ENCODE data around the gene OLFM2.
"Not testable (repeated sequence)": the region's sequence is repeated elsewhere in the genome, so short reads cannot be mapped to it uniquely, and the experiment has no call there.

Gene OLFM2

DNA sequence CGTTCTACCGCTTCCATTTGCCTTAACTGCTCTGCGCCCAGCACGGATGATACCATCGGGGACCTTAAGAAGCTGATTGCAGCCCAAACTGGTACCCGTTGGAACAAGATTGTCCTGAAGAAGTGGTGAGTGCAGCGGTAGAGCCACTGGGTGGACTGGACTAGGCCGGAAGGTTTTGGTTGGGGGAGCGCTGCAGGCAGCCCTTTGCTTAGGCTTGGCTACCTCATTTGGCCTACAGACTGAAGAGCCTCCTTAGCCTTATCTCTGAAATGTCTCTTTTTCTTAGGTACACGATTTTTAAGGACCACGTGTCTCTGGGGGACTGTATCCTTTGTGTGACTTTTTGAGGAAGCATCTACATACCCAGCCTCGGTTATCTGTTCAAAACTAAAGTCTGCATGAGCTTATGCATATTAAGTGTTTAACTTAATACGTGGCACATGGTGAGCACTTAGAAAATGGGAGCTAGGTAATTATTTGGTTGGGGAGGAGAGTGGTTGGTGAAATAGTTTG lies 107.7 kb downstream of the OLFM2 start:
- no peak for DNase-seq (ENCODE audit: low read depth)

- DNase-seq (ENCODE audit: low read depth): peak; percentile 77
Measured at GRCh38 chr19:9827289-9828238, 108.8 kb downstream of the OLFM2 start, which contains the start of gene UBL5. UBL5 (plus strand) TSS chr19:9827918; CDS start chr19:9828338, 420 bp downstream.

DNA sequence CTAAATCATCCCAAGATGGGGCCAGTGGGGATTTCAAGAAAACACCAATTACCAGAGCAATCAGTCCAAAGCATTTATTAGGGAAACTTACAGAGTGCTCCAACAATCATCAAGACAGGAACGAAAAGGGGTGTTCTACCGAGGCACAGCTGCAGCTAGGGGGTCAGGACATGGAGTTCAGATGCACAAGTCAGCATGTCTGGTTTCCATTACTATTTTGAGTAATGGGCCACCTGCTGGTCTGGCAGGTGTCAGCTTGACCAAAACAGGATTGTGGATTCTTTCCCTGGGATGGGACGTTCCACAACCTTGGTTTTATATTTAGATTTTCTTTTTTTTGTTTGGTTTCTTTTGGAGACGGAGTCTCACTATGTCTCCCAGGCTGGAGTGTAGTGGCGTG lies 112.5 kb downstream of the OLFM2 start:
- no peak for DNase-seq (ENCODE audit: low read depth)

DNA sequence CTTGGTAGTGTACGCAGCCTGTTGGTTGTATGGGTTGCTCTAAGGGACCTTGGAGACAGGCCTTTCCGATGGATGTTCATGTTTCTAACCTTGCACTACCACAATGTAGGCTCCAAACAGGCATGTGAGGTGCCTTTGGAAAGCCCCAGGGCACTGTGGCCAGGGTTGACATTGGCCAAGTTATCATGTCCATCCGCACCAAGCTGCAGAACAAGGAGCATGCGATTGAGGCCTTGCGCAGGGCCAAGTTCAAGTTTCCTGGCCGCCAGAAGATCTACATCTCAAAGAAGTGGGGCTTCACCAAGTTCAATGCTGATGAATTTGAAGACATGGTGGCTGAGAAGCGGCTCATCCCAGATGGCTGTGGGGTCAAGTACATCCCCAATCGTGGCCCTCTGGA lies 116.3 kb downstream of the OLFM2 start:
- DNase-seq (ENCODE audit: low read depth): not testable (repeated sequence)

- no peak for DNase-seq (ENCODE audit: low read depth)
Measured at GRCh38 chr19:9819596-9819909, 116.8 kb downstream of the OLFM2 start.

GRCh38 chr19:9818734-9819595 lies 117.3 kb downstream of the OLFM2 start, which contains the start of gene FBXL12:
FBXL12 (minus strand) TSS chr19:9819079; CDS start chr19:9818813, 266 bp downstream.
- DNase-seq (ENCODE audit: low read depth): peak; percentile 100

DNA sequence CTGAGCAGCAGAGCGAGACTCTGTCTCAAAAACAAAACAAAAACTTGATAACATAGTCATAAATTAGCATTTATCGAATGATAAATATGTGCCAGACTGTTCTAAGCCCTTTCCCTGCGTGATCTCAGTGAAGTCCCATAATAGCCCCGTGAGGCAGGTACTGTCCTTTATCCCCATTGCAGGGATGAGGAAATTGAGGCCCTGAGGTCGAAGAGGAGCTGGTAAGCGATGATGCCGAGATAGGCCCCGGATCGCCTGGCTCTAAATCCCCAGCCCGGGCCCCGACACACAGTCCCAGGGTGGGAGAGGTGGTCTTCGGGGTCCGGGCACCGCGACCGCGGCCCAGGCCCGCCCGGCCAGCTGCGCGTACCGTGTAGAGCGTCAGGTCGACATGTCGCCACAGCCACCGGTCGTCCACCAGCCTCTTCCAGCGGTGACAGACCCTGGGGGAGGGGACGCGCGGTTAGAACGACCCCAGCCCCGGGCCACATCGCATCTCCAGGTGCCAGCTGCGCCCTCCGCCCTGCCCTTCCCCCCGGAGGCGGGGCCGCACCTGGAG lies 118.1 kb downstream of the OLFM2 start:
- no peak for DNase-seq (ENCODE audit: low read depth)

DNA sequence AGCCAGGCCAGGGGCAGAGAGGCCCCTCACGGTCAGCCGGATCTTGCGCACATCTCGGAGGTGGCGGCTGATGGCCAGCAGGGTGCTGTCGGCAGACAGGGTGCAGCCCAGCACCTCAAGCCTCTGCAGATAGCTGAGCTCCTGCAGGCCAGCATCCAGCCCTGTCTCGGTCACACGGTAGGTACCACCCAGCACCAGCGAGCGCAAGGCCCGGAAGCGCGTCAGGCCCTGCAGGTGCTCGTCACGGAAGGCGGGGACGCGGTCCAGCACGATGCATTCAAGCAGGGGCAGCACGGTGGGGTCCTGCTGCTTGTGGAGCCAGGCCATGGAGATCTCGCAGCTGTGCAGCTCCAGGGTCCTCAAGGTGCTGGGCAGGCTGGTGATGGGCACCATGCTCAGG lies 125.2 kb downstream of the OLFM2 start:
- no peak for DNase-seq (ENCODE audit: low read depth)

GRCh38 chr19:9808855-9809824 lies 127.2 kb downstream of the OLFM2 start:
- no peak for DNase-seq (ENCODE audit: low read depth)

DNA sequence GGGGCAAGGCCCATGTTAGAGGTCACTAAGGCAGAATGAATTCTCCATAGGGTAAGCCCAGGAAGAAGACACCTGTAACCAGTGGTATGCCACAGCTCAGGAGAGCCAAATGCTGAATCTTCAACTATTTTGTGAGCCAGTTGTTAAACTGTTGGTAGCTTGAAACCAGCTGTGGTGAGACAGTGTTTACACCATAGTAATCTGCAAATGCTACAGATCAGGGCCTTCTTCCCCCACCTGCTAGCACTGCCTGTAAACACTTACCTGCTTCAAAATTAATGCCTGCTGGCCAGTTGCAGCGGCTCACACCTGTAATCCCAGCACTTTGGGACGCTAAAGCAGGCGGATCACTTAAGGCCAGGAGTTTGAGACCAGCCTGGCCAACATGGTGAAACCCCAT lies 129.5 kb downstream of the OLFM2 start:
- DNase-seq (ENCODE audit: low read depth): no peak

Data from stimulated activated CD8-positive, alpha-beta memory T cell treated with anti-CD3 and anti-CD28 coated beads, Interleukin-7, amount 100 ng/mL, for 24 hours (primary cell).